ENCODE measurements around the gene ESX1.
"Not testable (repeated sequence)": the region's sequence is repeated elsewhere in the genome, so short reads cannot be mapped to it uniquely, and the experiment has no call there.

ESX1 gene

GRCh38 chrX:104254442-104255115 lies at the start of gene ESX1:
TSS of gene ESX1 (minus strand) at chrX:104254933. CDS start at chrX:104254849, 84 bp downstream.
- in situ Hi-C loops (cut with MboI; ENCODE audit: low sequenced_read_pairs) = no loop called here

DNA sequence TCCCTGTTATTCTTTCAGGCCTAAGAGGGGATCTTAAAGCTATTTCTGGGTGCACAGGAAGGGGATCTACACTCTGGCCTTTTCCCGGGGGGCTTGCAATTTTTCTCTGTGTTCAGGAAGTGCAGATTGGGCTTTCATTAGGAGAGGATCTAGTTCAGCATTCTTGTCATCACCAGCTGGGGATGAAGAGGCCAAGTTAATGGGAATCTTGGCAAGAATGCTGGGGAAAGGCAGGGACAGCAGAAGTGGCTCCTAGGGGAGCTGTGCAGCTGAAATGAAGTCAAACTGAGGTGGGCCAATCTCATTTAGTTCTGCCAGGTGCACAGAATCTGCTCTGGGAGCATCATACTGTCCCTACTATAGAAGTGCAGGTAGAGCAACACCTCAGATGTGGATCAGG lies 40.9 kb upstream of the ESX1 start:
- in situ Hi-C loops (cut with MboI; ENCODE audit: low sequenced_read_pairs) = no loop called here

DNA sequence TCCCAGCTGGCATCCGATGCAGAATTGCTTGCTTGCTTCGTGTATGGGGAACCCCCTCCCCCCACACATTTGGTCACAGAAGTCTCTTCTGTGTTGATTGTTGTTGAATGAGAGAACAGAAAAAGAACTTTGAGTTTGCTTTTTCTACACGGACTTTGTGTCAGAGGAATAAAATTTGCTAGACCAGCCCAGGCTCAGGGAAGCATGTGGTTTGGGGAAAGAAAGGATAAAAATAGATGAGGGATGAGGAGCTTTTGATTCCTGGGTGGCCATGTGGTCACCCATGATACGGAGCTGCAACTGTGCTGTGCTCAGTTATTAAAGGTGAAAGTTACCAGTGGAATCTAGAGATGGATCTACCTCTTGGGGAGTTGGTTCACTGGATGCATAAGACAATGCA lies 34.2 kb upstream of the ESX1 start:
- in situ Hi-C loops (cut with MboI; ENCODE audit: low sequenced_read_pairs) = no loop called here

GRCh38 chrX:104288269-104288668 lies 33.5 kb upstream of the ESX1 start:
- in situ Hi-C loops (cut with MboI; ENCODE audit: low sequenced_read_pairs) = no loop called here

- in situ Hi-C loops (cut with MboI; ENCODE audit: low sequenced_read_pairs) = no loop called here
Observed at GRCh38 chrX:104285201-104285600, 30.5 kb upstream of the ESX1 start.

- in situ Hi-C loops (cut with MboI; ENCODE audit: low sequenced_read_pairs) = no loop called here
Observed at GRCh38 chrX:104284507-104284906, 29.8 kb upstream of the ESX1 start.

DNA sequence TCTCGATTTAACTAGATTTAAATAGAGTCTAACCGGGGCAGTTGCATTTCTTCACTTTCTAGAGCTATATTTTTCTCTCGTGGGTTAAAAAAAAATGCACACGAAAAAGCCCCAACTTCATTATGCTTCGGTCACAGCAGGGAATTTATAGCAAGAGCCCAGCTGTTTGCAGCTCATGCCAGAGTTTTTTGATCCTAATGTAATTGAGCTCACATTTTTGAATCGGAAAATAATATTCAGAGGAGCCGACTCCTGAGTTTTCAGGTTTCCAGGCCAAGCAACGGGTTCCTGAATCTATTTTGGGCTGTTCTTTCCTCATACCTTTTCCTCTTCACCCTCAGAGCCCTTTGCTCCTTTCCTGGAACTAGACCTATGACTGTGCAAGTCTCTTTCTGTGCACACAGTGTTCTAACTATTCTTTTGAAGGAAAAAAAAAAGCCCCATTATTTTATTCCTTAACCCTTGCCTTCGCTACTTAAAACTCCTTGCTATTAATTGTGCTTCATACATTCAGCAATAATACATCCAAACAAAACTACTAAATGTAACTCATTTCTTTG lies 27.5 kb upstream of the ESX1 start:
- in situ Hi-C loops (cut with MboI; ENCODE audit: low sequenced_read_pairs) = no loop called here

- in situ Hi-C loops (cut with MboI; ENCODE audit: low sequenced_read_pairs) = no loop called here
Observed at GRCh38 chrX:104281564-104281963, 26.8 kb upstream of the ESX1 start.

DNA sequence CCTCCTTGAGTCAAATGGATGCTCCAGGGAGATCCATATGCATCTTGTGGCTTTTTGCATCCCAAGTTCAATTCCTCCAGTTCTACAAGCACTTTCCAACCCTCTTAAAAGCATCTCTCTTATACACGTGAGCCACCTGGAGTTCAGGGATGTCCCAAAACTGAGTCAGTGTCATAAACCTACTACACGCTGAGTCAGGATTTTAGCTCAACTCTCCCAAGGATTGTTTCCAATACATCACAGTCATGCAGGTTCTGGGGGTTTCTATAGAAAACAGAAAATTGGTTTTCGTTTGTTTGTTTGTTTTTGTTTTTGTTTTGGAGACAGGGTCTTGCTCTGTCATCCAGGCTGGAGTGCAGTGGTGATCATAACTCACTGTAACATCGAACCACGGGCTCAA lies 25.9 kb upstream of the ESX1 start:
- in situ Hi-C loops (cut with MboI; ENCODE audit: low sequenced_read_pairs) = no loop called here

DNA sequence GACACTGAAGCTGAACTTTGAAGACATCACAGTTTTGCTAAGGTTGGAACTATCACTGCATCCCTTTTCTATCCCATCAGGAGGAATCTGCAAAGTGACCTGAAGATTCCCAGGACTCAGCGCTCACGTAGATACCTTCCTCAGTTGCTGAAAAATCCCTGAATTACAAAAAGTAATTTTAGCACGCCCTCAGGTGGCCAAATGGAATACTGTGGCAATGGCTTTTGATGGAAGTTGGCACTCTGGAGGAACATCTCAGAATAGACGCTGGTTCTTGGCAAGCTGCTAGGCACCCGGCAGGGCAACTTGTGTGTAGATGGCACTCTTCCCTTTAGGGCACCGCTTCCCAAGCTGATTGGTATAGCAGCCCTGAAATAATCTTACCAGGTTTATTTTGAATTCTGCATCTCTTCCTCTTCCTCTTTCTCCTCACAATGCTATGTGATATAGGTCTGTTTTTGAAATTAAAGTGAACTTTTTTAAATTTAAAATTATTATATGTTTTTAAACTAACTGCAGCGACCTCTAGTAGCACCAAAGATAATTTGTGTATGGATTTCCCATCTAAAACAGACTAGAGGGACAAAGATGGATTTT lies 16.3 kb upstream of the ESX1 start:
- in situ Hi-C loops (cut with MboI; ENCODE audit: low sequenced_read_pairs) = no loop called here

- in situ Hi-C loops (cut with MboI; ENCODE audit: low sequenced_read_pairs) = no loop called here
Observed at GRCh38 chrX:104270212-104270611, 15.5 kb upstream of the ESX1 start.

DNA sequence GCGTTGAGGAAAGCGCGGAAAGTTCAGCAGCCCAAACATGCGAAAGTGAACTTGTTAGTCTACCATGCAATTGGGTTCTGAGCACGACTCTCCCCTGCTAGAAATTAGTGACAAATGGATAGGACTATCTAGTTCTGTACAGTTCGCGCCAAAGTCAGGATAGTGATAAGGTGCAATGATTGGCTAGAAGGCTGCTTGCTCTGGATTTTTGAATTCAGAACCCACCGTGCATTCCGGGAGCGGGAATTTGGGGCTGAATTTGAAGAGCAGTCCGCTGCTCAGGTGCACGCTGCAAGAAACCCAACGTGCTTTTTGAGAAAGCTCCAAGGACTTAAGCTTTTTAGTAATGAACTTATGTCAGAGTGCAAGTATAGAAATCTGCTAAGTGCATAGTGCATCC lies 732 bp upstream of the ESX1 start:
- in situ Hi-C loops (cut with MboI; ENCODE audit: low sequenced_read_pairs) = no loop called here

DNA sequence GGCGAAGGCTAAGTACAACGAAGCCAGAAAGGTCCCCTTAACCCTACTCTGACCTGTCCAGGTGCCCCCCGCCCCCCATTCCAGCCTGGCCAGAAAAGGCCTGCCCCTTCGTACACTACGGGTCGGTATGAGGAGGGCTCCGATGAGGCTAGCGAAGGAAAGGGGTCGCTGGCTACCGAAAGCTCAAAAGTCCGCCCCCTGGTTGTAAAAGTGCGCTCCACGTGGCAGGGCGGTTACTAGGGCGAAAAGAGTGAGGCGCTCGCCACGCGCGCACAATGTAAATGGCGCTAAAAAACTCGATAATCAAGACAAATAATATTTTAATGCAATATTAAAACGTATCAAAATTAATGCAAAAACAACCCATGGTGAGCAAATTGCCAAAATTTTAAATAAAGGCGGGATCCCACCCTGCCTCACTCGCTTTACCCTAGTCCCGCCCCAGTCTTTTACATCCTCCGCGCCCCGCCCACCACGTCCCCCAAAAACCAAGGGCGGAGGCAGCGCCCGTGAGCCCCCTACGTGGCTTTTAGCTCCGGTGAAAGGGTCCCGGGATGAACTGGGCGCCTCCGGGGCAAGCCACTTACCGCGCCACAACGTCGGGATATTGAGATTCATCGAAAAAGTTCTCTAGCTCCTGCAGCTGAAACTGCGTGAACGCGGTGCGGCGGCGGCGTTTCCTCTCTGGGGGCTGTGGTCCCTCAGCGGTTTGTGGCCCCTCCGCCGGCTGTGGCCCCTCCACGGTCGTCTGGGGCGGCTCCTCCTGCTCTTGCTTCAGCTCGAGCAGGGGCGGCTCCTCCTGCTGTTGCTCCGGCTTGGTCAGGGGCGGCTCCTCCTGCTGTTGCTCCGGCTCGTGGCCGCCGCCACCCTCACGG lies 929 bp downstream of the ESX1 start:
- in situ Hi-C loops (cut with MboI; ENCODE audit: low sequenced_read_pairs) = no loop called here

- in situ Hi-C loops (cut with MboI; ENCODE audit: low sequenced_read_pairs) = no loop called here
Observed at GRCh38 chrX:104250470-104250869, 4.3 kb downstream of the ESX1 start.

DNA sequence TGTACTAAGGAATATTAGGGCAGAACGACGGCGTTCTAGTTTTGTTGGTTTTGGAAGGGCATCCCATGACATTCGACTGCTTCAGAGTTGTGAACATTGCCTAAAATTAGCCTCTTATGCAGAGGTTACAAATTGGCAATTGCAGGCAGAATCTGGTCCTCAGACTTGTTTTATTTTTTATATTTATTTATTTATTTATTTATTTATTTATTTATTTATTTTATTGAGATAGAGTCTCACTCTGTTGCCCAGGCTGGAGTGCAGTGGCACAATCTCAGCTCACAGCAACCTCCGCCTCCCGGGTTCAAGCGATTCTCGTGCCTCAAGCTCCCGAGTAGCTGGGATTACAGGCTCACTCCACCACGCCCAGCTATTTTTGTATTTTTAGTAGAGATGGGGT lies 24.7 kb downstream of the ESX1 start:
- in situ Hi-C loops (cut with MboI; ENCODE audit: low sequenced_read_pairs) = not testable (repeated sequence)

DNA sequence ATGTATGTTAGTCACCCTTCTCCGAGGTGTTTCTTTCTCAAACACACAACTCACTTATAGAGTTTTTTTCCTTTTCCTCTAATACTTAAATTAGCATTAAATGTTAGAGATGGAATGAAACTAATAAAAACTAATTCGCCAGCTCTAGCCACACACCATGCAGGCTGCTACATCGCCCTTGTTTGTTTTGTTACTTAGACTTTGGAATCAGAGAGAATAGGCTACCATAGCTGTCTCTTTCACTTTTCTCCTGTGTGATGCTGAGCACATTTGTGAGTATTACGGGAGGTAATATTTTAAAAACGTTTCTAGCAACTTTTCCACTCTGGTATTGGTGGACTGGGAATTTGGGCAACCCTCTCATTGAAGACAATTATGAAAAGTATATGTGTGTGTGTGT lies 43.5 kb downstream of the ESX1 start:
- in situ Hi-C loops (cut with MboI; ENCODE audit: low sequenced_read_pairs) = no loop called here

GRCh38 chrX:104205548-104205947 lies 49.2 kb downstream of the ESX1 start:
- in situ Hi-C loops (cut with MboI; ENCODE audit: low sequenced_read_pairs) = no loop called here

Data from HL-60/S4 (cell line).